HepG2 (cell line): ENCODE data around the gene DCP2. TPM values are rescaled to one million over a fixed set of nuclear protein-coding genes. Genes with fewer than 3 reads are reported as not detected.

Experiments
- ELF1 ChIP-seq: sonication (generic); formaldehyde crosslinking; IDR thresholded peaks from 2 replicates; pipeline ENCODE4 v1.4.0; 2020; ENCODE audit warnings: missing genetic modification reagents
- NCOA1 ChIP-seq: sonication (generic); formaldehyde crosslinking; IDR thresholded peaks from 2 replicates; pipeline ENCODE4 v1.9.0; 2021; ENCODE audit warnings: missing genetic modification reagents
- PHF5A ChIP-seq: IDR thresholded peaks from one replicate; pipeline ENCODE4 v1.6.1; 2018; ENCODE audit warnings: low read depth, missing genetic modification reagents; ENCODE audit not compliant: unreplicated experiment
- PRPF4 ChIP-seq: fragments of 200-400 bp; formaldehyde crosslinking; IDR thresholded peaks from 2 replicates; pipeline ENCODE4 v1.6.1; 2016; ENCODE audit warnings: low read length, low read depth; ENCODE audit not compliant: poor library complexity, severe bottlenecking
- RFX3 ChIP-seq: IDR thresholded peaks from 2 replicates; pipeline ENCODE4 v1.6.1; 2016; ENCODE audit warnings: missing biosample characterization, missing genetic modification reagents
- SMC3 ChIP-seq: IDR thresholded peaks from 2 replicates; pipeline ENCODE4 v1.6.1; 2011; ENCODE audit warnings: low read length, improper control_type of control experiment
- ZNF232 ChIP-seq: sonication (generic); formaldehyde crosslinking; IDR thresholded peaks from 2 replicates; pipeline ENCODE4 v1.4.0; 2020; ENCODE audit warnings: missing genetic modification reagents, borderline replicate concordance
- ZNF432 ChIP-seq: sonication (generic); formaldehyde crosslinking; IDR thresholded peaks from 2 replicates; pipeline ENCODE4 v1.5.0; 2020; ENCODE audit warnings: missing genetic modification reagents, mild to moderate bottlenecking, borderline replicate concordance
- ZNF614 ChIP-seq: IDR thresholded peaks from 2 replicates; pipeline ENCODE4 v1.6.1; 2018; ENCODE audit warnings: missing biosample characterization, missing genetic modification reagents, inconsistent platforms, borderline replicate concordance
- polyA plus RNA-seq, 8 experiments: library from polyadenylated mRNA; depleted of rRNA in 3 of 8; stranded (reverse) in 7 of 8; unstranded in 1 of 8; fragments of >200 nt; fragmentation: Illumina TruSeq in 4 of 8; extraction: Trizol in 4 of 8; gene quantifications; 2 replicates each; pipeline versions ENCODE4 v1.2.1 to v1.2.3, GENCODE V29; 2011 to 2016; ENCODE audit warnings: low read depth in 4 of 8, missing spikeins in 1 of 8, mixed read lengths in 1 of 8; ENCODE audit not compliant: insufficient read depth in 1 of 8
- total RNA-seq, 5 experiments: library from RNA; depleted of rRNA; stranded (reverse); fragments of >200 nt; fragmentation: Illumina TruSeq; extraction: Trizol; gene quantifications; 2 replicates each; pipeline ENCODE4 v1.2.3, GENCODE V29; 2016; ENCODE audit warnings: low read depth in 1 of 5
- TF ChIP-seq, protein P1 (sequence below): sonication (generic); formaldehyde crosslinking; IDR thresholded peaks from 2 replicates; pipeline ENCODE4 v1.4.0; 2020; ENCODE audit warnings: missing genetic modification reagents
- TF ChIP-seq, protein P2 (sequence below): sonication (generic); formaldehyde crosslinking; IDR thresholded peaks from 2 replicates; pipeline ENCODE4 v1.5.0; 2020; ENCODE audit warnings: mild to moderate bottlenecking, missing genetic modification reagents
- TF ChIP-seq, protein P3 (sequence below): sonication (generic); formaldehyde crosslinking; IDR thresholded peaks from 2 replicates; pipeline ENCODE4 v1.4.0; 2020; ENCODE audit warnings: low read depth, missing genetic modification reagents

Gene DCP2
- total and polyA plus RNA-seq, 2 of the 13 experiments (the other 11 are each of a cell fraction or from before 2014, with no cell fraction given), result 16.2 to 63.4 TPM

DNA sequence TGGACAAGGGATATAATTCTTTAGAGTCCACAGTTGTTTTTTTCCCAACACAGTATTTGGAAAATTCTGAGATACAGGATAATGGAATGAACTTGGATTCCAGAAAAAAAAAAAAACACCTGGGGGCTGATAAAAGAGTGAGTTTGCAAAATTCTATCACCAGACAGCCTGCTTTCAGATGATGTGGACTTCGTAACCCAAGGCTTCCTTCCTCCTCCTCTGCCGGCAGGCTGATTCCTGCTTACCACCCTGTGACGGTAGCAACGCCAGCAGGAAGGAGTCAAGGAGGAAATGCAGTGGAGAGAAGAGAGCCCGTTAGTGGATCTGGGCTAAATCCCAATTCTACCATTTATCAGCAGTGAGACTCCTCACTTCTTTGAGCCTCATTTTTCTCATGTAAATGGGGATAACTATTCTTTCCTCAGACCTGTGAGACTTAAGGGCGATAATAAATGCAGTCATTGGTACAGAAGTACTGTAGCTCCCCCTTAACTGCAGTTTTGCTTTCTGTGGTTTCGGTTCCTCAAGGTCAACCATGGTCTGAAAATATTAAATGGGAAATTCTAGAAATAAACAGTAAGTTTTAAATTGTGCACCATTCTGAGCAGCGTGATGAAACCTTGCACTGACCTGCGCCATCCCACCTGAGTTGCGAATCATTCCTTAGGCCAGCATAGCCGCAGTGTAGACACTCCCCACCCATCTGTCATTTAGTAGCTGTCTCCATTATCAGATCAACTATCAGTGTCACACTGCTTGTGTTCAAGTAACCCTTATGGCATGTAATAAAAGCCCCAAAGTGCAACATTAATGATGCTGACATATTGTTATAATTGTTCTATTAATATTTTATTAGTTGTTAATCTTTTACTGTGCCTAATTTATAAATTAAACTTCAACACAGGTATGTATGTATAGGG, 71.4 kb downstream of the DCP2 start (continued):
- TF ChIP-seq, protein P1, sequence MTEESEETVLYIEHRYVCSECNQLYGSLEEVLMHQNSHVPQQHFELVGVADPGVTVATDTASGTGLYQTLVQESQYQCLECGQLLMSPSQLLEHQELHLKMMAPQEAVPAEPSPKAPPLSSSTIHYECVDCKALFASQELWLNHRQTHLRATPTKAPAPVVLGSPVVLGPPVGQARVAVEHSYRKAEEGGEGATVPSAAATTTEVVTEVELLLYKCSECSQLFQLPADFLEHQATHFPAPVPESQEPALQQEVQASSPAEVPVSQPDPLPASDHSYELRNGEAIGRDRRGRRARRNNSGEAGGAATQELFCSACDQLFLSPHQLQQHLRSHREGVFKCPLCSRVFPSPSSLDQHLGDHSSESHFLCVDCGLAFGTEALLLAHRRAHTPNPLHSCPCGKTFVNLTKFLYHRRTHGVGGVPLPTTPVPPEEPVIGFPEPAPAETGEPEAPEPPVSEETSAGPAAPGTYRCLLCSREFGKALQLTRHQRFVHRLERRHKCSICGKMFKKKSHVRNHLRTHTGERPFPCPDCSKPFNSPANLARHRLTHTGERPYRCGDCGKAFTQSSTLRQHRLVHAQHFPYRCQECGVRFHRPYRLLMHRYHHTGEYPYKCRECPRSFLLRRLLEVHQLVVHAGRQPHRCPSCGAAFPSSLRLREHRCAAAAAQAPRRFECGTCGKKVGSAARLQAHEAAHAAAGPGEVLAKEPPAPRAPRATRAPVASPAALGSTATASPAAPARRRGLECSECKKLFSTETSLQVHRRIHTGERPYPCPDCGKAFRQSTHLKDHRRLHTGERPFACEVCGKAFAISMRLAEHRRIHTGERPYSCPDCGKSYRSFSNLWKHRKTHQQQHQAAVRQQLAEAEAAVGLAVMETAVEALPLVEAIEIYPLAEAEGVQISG (CRISPR knock-in tag), result no peak
- TF ChIP-seq PHF5A (CRISPR knock-in tag), result no peak
- TF ChIP-seq, protein P2, sequence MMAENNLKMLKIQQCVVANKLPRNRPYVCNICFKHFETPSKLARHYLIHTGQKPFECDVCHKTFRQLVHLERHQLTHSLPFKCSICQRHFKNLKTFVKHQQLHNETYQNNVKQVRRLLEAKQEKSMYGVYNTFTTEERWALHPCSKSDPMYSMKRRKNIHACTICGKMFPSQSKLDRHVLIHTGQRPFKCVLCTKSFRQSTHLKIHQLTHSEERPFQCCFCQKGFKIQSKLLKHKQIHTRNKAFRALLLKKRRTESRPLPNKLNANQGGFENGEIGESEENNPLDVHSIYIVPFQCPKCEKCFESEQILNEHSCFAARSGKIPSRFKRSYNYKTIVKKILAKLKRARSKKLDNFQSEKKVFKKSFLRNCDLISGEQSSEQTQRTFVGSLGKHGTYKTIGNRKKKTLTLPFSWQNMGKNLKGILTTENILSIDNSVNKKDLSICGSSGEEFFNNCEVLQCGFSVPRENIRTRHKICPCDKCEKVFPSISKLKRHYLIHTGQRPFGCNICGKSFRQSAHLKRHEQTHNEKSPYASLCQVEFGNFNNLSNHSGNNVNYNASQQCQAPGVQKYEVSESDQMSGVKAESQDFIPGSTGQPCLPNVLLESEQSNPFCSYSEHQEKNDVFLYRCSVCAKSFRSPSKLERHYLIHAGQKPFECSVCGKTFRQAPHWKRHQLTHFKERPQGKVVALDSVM (CRISPR knock-in tag), result no peak
- no peak for TF ChIP-seq ZNF614
- TF ChIP-seq, protein P3, sequence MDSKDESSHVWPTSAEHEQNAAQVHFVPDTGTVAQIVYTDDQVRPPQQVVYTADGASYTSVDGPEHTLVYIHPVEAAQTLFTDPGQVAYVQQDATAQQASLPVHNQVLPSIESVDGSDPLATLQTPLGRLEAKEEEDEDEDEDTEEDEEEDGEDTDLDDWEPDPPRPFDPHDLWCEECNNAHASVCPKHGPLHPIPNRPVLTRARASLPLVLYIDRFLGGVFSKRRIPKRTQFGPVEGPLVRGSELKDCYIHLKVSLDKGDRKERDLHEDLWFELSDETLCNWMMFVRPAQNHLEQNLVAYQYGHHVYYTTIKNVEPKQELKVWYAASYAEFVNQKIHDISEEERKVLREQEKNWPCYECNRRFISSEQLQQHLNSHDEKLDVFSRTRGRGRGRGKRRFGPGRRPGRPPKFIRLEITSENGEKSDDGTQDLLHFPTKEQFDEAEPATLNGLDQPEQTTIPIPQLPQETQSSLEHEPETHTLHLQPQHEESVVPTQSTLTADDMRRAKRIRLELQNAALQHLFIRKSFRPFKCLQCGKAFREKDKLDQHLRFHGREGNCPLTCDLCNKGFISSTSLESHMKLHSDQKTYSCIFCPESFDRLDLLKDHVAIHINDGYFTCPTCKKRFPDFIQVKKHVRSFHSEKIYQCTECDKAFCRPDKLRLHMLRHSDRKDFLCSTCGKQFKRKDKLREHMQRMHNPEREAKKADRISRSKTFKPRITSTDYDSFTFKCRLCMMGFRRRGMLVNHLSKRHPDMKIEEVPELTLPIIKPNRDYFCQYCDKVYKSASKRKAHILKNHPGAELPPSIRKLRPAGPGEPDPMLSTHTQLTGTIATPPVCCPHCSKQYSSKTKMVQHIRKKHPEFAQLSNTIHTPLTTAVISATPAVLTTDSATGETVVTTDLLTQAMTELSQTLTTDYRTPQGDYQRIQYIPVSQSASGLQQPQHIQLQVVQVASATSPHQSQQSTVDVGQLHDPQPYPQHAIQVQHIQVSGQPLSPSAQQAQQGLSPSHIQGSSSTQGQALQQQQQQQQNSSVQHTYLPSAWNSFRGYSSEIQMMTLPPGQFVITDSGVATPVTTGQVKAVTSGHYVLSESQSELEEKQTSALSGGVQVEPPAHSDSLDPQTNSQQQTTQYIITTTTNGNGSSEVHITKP (CRISPR knock-in tag), result no peak
- TF ChIP-seq ELF1 (CRISPR knock-in tag), result no peak
- TF ChIP-seq PRPF4, result no peak
- TF ChIP-seq ZNF432 (CRISPR knock-in tag), result no peak
- no peak for TF ChIP-seq NCOA1
- TF ChIP-seq SMC3, result no peak
- no peak for TF ChIP-seq ZNF232
- TF ChIP-seq RFX3 (CRISPR knock-in tag), result no peak
- TF ChIP-seq, all 625 proteins: peak for 0
